Inferior parietal cortex (tissue), 1 donor: ENCODE data around the gene LRMDA.

Source experiments
- DNase-seq: peaks from one replicate; pipeline ENCODE4 v3.0.0-alpha.2; 2016; ENCODE audit errors: extremely low spot score

The LRMDA gene

DNA sequence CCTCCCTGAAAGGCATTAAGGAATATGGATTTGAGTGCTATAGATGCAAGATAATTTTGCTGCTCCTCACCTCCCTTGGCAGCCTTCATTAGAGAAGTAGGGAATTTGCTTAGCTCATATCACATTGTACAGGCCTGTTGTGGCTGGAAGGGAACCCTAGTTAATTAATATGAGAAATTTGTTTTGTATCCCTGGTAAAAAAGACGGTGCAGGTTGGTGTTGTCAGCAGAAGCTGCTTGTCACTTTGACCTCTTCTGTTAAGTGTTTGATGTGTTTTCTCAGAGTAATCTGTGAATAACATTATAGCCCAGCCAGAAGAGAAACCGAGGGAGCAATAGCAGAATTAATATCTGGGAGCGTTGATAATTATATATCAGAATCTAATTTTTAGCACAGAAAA lies 278.4 kb downstream of the LRMDA start:
- no peak for DNase-seq

- no peak for DNase-seq
Observed at GRCh38 chr10:75712242-75712880, 280.9 kb downstream of the LRMDA start.

- no peak for DNase-seq
Observed at GRCh38 chr10:75716506-75716905, 285.1 kb downstream of the LRMDA start.

- DNase-seq, result no peak
Observed at GRCh38 chr10:75717126-75717916, 285.9 kb downstream of the LRMDA start.

GRCh38 chr10:75718991-75719390 lies 287.6 kb downstream of the LRMDA start:
- DNase-seq, result no peak

GRCh38 chr10:75720157-75720556 lies 288.7 kb downstream of the LRMDA start:
- no peak for DNase-seq

DNA sequence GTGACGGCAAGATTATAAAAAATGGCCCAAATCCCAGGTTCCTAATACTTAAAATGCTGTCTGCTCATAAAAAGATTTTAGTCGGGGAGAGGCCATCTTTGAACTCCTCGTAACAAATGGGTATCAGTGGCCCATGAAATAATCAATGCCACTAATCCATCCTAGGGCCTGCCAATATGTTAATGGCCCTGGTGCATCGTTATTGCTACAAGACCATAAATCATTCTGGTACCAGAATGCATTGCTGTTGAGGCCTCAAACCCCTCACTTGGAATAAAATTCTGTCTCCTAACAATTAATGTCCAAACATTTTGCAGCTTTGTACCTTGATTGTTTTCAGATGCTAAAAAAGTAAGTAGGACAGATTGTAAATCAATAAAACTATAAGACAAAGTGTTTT lies 290.6 kb downstream of the LRMDA start:
- no peak for DNase-seq

- no peak for DNase-seq
Observed at GRCh38 chr10:75722609-75723008, 291.2 kb downstream of the LRMDA start.

DNA sequence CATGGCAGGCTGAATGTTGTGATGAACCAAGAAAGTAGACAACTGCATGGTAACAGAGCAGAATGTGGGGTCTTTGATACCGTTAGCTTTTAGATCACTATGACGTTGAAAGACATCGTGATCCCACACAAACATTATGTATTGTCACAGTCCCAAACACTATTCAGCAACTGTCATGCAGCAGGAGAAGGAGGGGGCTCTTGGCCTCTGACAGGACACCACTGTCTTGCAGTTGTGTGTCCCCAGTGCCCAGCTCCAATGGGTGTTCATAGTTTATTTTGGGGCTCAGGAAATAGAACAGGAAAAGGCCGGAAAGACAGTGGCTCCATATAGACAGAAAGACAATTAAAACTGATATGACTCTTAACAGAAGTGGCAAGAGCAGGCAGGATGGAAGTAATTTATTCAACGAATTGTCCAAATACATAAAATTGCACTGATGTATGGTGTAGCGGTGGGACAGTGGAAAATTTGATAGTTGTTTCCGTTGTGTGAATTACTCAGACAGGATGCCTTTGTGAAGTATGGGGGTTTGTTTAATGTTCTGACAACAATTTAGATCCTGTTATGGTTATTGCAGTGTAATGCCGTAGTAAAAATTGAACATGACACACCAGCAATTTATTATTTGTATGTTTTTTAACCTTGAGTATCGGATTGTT lies 292.0 kb downstream of the LRMDA start:
- no peak for DNase-seq

DNA sequence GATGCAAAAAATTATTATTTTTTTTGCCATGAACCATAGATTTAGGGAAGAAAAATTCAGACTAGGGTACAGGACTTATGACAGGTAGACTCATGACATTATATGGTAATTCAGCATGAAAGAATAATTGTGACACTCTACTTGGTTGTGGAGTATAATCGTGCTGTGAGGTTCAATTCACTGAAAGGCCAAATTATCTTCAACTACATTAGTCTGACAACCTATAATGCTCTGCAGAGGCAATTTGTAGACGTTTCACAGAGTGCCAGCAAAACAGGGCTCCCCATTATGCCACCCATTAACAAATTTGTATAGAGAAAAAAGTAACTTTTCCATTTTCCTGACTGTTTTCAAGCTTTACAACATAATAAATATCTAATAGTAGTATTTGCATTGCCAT lies 292.6 kb downstream of the LRMDA start:
- no peak for DNase-seq

DNA sequence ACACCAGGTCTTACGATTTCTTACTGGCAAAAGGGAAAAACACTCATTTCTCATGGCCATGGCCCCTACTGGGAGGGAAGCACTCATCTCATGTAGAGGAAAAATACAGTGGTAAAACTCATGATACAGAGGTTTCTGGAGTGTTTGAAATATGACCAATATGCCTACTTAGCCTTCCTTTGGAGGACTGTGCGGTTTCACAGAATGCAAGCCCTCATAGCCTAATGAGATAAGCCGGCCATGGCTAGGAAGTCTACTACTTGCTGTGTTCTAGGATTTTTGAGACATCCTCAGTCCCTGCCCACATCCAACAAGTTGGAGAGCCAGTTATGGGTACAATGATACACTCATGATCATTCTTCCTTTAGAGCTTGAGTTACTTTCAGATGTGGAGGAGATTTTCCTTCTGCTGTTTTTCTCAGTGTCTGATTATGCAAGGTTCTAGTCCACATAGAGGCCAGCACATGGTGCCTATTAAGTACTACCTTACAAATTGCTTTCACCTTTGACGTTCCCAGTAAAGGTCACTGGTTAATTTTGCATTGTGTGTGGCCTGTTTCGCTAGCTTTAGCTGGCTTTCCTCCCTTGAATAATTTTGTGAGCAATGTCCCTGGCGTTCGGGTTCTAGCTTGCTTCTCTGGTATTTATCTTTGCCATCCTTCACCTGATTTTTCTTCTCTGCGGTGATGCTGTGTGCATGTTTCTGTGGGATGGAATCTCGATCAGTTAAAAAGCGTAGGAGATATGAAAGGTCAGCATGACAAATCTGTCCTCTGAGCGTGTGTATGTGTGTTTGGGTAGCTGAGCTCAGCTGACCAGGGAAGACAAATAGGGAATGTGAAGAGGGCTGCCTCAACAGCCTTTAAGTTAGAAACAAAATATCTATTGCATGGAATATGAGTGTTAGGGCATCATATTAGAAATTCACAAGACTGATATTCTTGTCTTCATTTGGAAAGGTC lies 295.4 kb downstream of the LRMDA start:
- no peak for DNase-seq

DNA sequence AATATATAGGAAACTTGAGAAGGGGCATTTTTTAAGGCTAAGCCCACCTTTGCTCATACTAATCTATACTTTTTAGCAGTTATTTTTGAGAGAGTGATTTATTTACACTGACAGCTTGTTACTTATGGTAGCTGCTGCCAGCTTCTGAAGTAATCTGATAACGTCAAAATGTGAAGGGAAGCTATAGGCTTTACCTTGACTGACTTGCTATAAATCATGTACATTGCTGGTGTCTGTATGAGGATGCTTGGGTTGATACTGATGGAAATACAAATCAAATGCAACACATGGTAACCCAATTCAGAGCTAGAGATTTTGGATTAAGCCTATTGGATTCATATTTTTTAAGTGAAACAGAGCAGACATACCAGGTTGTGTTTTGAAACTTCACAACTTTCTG lies 299.4 kb downstream of the LRMDA start:
- DNase-seq, result no peak

DNA sequence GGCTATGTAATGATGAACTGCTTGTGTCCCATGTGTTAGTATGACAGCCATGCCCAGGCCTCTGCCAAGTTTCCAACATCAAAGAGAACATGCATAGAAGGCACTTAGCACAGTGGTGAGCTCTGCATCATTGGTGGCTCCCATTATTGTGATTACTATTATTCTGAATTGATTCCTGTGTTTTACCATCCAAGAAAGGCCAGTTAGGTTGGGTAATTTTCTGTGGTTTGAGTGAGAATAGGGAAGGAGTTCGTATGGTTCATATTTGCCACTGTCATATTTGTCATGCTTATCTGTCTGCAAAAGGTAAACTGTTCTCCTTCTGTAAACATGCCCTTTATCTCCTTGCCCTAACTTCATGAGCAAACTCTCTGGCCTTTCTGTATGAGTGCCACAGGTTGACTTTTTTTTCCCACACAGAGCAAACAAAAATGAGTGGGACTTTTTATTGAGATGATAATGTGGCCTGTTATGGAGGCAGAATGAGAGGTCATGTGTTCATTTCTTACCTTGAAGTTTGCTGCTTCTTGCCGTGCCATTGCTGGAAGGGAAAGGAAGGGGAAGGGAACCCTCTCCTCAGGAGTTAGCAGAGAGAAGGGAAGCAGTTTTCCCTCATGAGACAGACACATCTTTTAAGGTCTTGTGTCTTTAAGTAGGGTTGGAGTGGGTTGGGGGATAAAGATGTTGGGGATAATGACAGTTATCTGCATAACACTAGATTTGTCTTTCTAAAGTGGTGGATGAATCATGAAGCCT lies 301.9 kb downstream of the LRMDA start:
- DNase-seq, result no peak

GRCh38 chr10:75736151-75736640 lies 304.8 kb downstream of the LRMDA start:
- no peak for DNase-seq

DNA sequence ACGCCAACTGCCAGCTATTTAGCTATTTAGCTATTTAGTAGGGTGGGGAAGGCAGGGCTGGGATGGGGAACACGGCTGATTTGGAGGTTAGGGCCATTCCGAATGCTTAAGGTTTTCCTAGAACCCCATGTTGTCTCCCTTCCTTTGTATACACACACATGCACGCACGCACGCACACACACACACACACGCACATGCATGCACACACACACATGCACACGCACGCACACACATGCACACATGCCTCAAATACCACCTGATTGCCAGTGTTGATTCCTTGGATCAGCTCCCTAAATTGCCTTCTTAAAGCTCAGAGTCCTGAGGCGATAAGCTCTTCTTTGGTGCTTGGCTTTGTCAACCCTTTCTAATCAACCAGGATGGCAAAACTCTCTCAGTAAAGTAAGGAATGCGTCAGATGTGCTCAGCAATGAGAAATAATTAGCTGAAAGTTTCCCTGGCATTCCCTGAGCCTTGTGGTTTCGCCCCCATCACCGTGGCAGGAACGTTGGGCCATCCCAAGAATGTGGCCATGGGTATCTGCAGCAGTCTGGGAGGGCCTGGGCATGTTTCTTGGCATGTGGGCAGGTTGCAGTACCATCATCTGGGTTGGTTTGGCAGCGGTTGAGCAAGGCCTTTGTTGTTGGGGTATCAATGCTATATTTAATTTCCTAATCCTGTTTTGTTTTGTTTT lies 305.6 kb downstream of the LRMDA start:
- DNase-seq, result no peak

DNA sequence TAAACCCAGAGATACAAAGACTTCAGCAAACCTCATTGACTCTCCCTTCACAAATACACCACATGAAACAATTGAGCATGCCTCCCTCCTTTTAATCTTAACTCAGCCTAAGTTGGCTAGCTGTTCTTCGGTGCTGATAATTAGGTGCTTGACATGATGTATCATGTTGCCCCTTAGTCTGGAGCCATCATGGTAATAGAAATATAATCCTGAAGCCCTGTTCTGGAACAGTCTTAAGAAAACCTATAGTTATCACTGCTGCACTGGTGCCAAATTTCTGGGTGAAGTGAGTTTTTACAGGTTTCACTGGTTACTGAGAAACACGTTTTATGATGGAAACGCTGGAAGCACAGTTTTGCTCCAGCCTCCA lies 306.1 kb downstream of the LRMDA start:
- no peak for DNase-seq

GRCh38 chr10:75738924-75739323 lies 307.5 kb downstream of the LRMDA start:
- no peak for DNase-seq

- no peak for DNase-seq
Observed at GRCh38 chr10:75739414-75740143, 308.2 kb downstream of the LRMDA start.

- no peak for DNase-seq
Observed at GRCh38 chr10:75740541-75740940, 309.1 kb downstream of the LRMDA start.

- no peak for DNase-seq
Observed at GRCh38 chr10:75742355-75742754, 310.9 kb downstream of the LRMDA start.
